Spleen (tissue), 11 donors: ENCODE measurements around the gene GRIA1. TPM values are rescaled to one million over a fixed set of nuclear protein-coding genes. Genes with fewer than 3 reads are reported as not detected.
"Not testable (repeated sequence)": the region's sequence is repeated elsewhere in the genome, so short reads cannot be mapped to it uniquely, and the experiment has no call there.

Source experiments
- DNase-seq: peaks from one replicate; pipeline ENCODE4 v3.0.0-alpha.2; 2020
- H3K27ac ChIP-seq, 8 donors: fragments of 200-600 bp; sonication (generic) in 7 of 8; 1 replicate in 4 of 8; 2 replicates in 4 of 8; pipeline versions ENCODE4 v1.5.0 to v1.8.0; 2016 to 2021; ENCODE audit warnings: inconsistent platforms in 4 of 8, mild to moderate bottlenecking in 4 of 8, moderate library complexity in 1 of 8
- H3K27me3 ChIP-seq, 7 donors: fragments of 200-600 bp; sonication (generic) in 6 of 7; replicated peaks in 1 of 7; 1 replicate in 4 of 7; 2 replicates in 3 of 7; pipeline versions ENCODE4 v1.5.0 to v1.8.0; 2016 to 2021; ENCODE audit warnings: inconsistent platforms in 3 of 7, mild to moderate bottlenecking in 1 of 7
- H3K36me3 ChIP-seq, 6 donors: fragments of 200-600 bp; sonication (generic) in 5 of 6; 1 replicate in 4 of 6; 2 replicates in 2 of 6; pipeline versions ENCODE4 v1.5.0 to v1.8.0; 2016 to 2021; ENCODE audit warnings: inconsistent platforms in 2 of 6
- H3K4me1 ChIP-seq, 6 donors: fragments of 200-600 bp; sonication (generic) in 5 of 6; 1 replicate in 3 of 6; 2 replicates in 3 of 6; pipeline versions ENCODE4 v1.5.0 to v1.8.0; 2016 to 2021; ENCODE audit warnings: inconsistent platforms in 3 of 6
- H3K4me3 ChIP-seq, 8 donors: fragments of 200-600 bp; sonication (generic) in 7 of 8; 1 replicate in 4 of 8; 2 replicates in 4 of 8; pipeline versions ENCODE4 v1.5.0 to v1.8.0; 2016 to 2021; ENCODE audit warnings: inconsistent platforms in 4 of 8, mild to moderate bottlenecking in 4 of 8, moderate library complexity in 2 of 8
- H3K9me3 ChIP-seq, 8 donors: fragments of 200-600 bp; sonication (generic) in 7 of 8; 1 replicate in 4 of 8; 2 replicates in 4 of 8; pipeline versions ENCODE4 v1.5.0 to v1.8.0; 2016 to 2021; ENCODE audit warnings: inconsistent platforms in 4 of 8
- CTCF ChIP-seq, 11 experiments: fragments of 200-600 bp in 7 of 11; fragments of 450-650 bp in 4 of 11; sonication (generic) in 4 of 11; IDR thresholded peaks in 8 of 11; conservative IDR thresholded peaks in 3 of 11; 1 replicate in 7 of 11; 2 replicates in 4 of 11; pipeline versions ENCODE4 v1.4.0 to v1.8.0; 2016 to 2021; ENCODE audit warnings: antibody characterized with exemption in 11 of 11, inconsistent platforms in 4 of 11, mild to moderate bottlenecking in 1 of 11
- POLR2A ChIP-seq, 3 donors: fragments of 450-650 bp; IDR thresholded peaks; one replicate each; pipeline ENCODE4 v1.5.1; 2017; ENCODE audit warnings: antibody characterized with exemption in 3 of 3, mild to moderate bottlenecking in 1 of 3
- POLR2AphosphoS5 ChIP-seq, 3 donors: sonication (generic); formaldehyde crosslinking; IDR thresholded peaks; one replicate each; pipeline ENCODE4 v1.5.1; 2017; ENCODE audit warnings: antibody characterized with exemption in 3 of 3
- WGBS, 5 donors: extraction: QIAGEN DNeasy Blood & Tissue Kit in 3 of 5; methylation state at CpG; one replicate each; pipeline versions ENCODE4 v1.1.5 to v1.1.7; 2013 to 2018; 5-methylcytosine and 5-hydroxymethylcytosine counted together
- intact Hi-C: fragments of 100-400 bp; cut with DNase I; formaldehyde crosslinking; loops from one replicate; pipeline ENCODE4 v1.15.0; 2023; ENCODE audit warnings: low total_unique reads
- polyA plus RNA-seq, 3 donors: library from polyadenylated mRNA; stranded (reverse); fragments of 200-250 nt; gene quantifications; one replicate each; pipeline ENCODE4 v1.2.1, GENCODE V29; 2013
- small RNA-seq, 4 donors: library from RNA; depleted of rRNA; stranded (forward); fragments of <200 nt; gene quantifications; one replicate each; pipeline ENCODE3, GENCODE V24; 2016
- total RNA-seq, 7 donors: library from RNA; depleted of rRNA in 3 of 7; stranded (reverse); fragments of >200 nt in 3 of 7; fragmentation: NEBNext Ultra II Directional in 4 of 7; extraction: Animal tissue kit (Norgen Biotek cat#: 25700) in 4 of 7; gene quantifications; one replicate each; pipeline versions ENCODE4 v1.1.0 to v1.2.1, GENCODE V29; 2016 to 2021
- donor health status: healthy with polysubstance abuse.
- donor health status: DM: no; HTN: no; CAD: no; lungs with moderate emphysema.
- donor health status: DM: no; HTN: no; CAD: no.
- donor health status: Bipolar disorder and iron deficiency.
- donor health status: healthy.
- donor health status: DM: no; HTN: no; CAD: no.
- donor health status: DM: yes; HTN: yes; CAD: no.

The GRIA1 gene
- total and polyA plus RNA-seq, 10 donors, result 0.02 to 0.19 (median 0.09) TPM; not detected in 6

DNA sequence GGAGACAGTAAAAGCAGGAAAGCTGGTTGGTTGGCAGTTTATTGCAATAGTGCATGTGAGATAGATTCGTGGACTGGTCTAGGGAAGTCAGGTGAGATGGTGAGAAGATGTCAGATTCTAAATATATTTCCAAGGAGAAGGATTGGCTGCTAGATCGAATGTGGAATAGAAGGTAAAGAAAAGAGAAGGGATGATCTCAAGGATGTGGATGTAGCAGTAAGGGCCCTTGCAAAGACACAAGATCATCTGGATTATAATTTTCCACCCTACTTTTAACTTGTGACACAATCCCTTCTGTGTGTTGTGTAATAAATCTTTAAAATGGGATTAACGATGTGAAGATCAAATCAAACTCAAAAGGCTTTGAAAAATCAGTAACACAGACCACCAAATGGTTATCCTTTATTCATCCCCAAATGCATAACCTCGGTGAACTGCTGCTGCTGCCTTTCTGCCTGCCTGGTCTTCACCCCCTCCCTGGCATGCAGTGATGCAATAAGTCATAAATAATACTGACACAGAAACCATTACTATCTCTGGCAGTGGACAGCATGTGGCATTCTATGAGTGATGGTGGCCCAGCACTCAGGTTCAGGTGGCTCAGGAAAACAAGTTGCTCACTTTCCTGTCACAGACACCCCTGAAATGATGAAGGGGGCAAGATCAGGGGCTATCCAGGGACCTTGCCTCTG, 369.9 kb downstream of the GRIA1 start:
- WGBS, 5 donors, result 54 to 70% (median 69%) methylated on average over 4 of the region's 4 CpGs
- H3K27me3 ChIP-seq, result peaks cover 0 to 3% (median 0%) of the 10 kb centered on the region in 7 donors
- peaks cover 0 to 22% (median 10%) of the 10 kb centered on the region in 8 donors for H3K9me3 ChIP-seq
- H3K36me3 ChIP-seq, result no peaks in the 10 kb centered on the region
- DNase-seq, result no peak
- intact Hi-C loops, result no loop called here
- no peak overlapping the region for H3K27ac ChIP-seq
- TF ChIP-seq POLR2AphosphoS5 (IDR thresholded peaks at IDR 0.05), result no peak
- TF ChIP-seq POLR2A (IDR thresholded peaks at IDR 0.05), result no peak
- TF ChIP-seq CTCF (IDR thresholded peaks at IDR 0.05 in 8 of 11, conservative IDR thresholded peaks at IDR 0.05 in 3 of 11), result no peak
- no peaks in the 10 kb centered on the region for H3K4me1 ChIP-seq
- no peak overlapping the region for H3K4me3 ChIP-seq

DNA sequence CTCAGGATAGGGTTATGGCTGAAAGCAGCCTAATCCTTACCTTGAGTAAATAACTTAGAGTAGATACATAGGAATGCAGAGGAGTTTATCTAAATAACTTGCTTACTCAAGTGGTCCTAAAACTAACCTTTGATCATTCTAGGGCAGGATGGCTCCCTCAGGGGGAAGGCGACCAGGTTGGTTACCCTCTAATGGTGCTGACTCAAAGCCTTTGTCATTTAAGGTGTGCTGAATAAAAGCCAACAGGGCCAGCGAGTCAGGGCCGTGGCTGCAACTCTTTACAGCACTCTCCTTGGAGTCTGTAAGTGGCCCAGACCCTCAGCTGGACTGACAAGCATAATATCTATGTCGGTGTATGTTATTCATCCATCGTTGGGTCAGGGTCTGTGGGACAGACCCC, 372.4 kb downstream of the GRIA1 start:
- 55 to 81% (median 73%) methylated on average over 5 of the region's 5 CpGs for WGBS, 5 donors
- H3K4me1 ChIP-seq, H3K4me3 ChIP-seq, DNase-seq, H3K36me3 ChIP-seq, H3K27me3 ChIP-seq, H3K27ac ChIP-seq, intact Hi-C loops, H3K9me3 ChIP-seq: not testable (repeated sequence)

Small RNAs within 50 kb of the gene (small RNA-seq; reads per million reads assigned to genes)
- 0 reads per million in 4 donors for gene RN7SL177P
